Fibroblast of pulmonary artery (primary cell): ENCODE data around the gene SLC29A3.

Experiments
- DNase-seq: peaks from one replicate; pipeline ENCODE4 v3.0.0-alpha.2; 2010; ENCODE audit warnings: low read depth
- H3K4me3 ChIP-seq: replicated peaks from 2 replicates; pipeline ENCODE4 v1.5.1; 2011; ENCODE audit warnings: low read depth, mild to moderate bottlenecking, control low read depth, low read length, moderate library complexity
- CTCF ChIP-seq: IDR thresholded peaks from 2 replicates; pipeline ENCODE4 v1.5.1; 2011; ENCODE audit warnings: mild to moderate bottlenecking, control low read depth, low read length, inconsistent platforms; ENCODE audit errors: missing control alignments

The SLC29A3 gene

GRCh38 chr10:71346731-71347130 is 27.7 kb downstream of the SLC29A3 start:
- DNase-seq = no peak
- TF ChIP-seq CTCF = no peak

GRCh38 chr10:71347587-71348395 is 28.7 kb downstream of the SLC29A3 start:
- DNase-seq = no peak
- H3K4me3 ChIP-seq = no peak overlapping the region
- no peak for TF ChIP-seq CTCF

More at GRCh38 chr10:71346731-71347130, 27.7 kb downstream of the SLC29A3 start:
- no peak overlapping the region for H3K4me3 ChIP-seq

- no peak for TF ChIP-seq CTCF
- H3K4me3 ChIP-seq = no peak overlapping the region
Observed at GRCh38 chr10:71348850-71349249, 29.8 kb downstream of the SLC29A3 start.

GRCh38 chr10:71349406-71349805 is 30.3 kb downstream of the SLC29A3 start:
- no peak overlapping the region for H3K4me3 ChIP-seq
- DNase-seq = no peak
- no peak for TF ChIP-seq CTCF

More at GRCh38 chr10:71348850-71349249, 29.8 kb downstream of the SLC29A3 start:
- no peak for DNase-seq

GRCh38 chr10:71351087-71351486 is 32.0 kb downstream of the SLC29A3 start:
- no peak for DNase-seq
- TF ChIP-seq CTCF = no peak
- no peak overlapping the region for H3K4me3 ChIP-seq

GRCh38 chr10:71351628-71352319 is 32.7 kb downstream of the SLC29A3 start:
- no peak for DNase-seq
- H3K4me3 ChIP-seq = no peak overlapping the region
- no peak for TF ChIP-seq CTCF

GRCh38 chr10:71353639-71354038 is 34.6 kb downstream of the SLC29A3 start:
- DNase-seq = no peak
- H3K4me3 ChIP-seq = no peak overlapping the region
- TF ChIP-seq CTCF = no peak
